ENCODE data around the gene GLRA1. TPM values are rescaled to one million over a fixed set of nuclear protein-coding genes. Genes with fewer than 3 reads are reported as not detected.

GLRA1 gene
- total RNA-seq, 1 experiment from 2014 or later = not detected

DNA sequence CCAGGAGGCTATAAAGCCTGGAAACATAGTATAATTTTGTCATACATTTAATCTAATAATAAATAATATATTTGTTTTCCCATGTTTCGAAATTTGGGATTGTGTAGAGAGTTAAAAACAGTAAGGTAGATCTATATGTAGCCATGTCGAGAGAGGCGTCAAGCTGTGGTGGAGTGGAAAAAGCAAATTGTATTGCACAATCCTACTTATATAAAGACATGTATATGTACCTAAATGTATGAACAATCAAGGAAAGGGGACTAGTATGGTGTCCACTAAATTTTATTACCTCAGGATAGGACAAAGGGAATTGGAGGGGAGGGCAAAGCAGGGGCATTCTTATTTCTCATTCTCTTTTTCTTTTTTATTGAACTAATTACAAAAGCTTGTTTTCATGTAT, 52.0 kb downstream of the GLRA1 start:
- no TSS peak for BruUV-seq (replicated peaks)
- H3K27ac Mint-ChIP-seq (ENCODE audit: unreplicated experiment) = no peak overlapping the region
- peaks cover under 1% of the 10 kb centered on the region for H3K9me3 Mint-ChIP-seq (ENCODE audit: low read depth, unreplicated experiment)
- CTCF ChIA-PET = no interaction called here
- no peaks in the 10 kb centered on the region for H3K4me1 Mint-ChIP-seq (ENCODE audit: low read depth, unreplicated experiment)
- H3K27me3 Mint-ChIP-seq (ENCODE audit: unreplicated experiment) = peaks cover 3% of the 10 kb centered on the region
- no peak overlapping the region for H3K4me3 Mint-ChIP-seq (ENCODE audit: low read depth, unreplicated experiment)
- DNase-seq = no peak
- TF ChIP-seq, protein P1, sequence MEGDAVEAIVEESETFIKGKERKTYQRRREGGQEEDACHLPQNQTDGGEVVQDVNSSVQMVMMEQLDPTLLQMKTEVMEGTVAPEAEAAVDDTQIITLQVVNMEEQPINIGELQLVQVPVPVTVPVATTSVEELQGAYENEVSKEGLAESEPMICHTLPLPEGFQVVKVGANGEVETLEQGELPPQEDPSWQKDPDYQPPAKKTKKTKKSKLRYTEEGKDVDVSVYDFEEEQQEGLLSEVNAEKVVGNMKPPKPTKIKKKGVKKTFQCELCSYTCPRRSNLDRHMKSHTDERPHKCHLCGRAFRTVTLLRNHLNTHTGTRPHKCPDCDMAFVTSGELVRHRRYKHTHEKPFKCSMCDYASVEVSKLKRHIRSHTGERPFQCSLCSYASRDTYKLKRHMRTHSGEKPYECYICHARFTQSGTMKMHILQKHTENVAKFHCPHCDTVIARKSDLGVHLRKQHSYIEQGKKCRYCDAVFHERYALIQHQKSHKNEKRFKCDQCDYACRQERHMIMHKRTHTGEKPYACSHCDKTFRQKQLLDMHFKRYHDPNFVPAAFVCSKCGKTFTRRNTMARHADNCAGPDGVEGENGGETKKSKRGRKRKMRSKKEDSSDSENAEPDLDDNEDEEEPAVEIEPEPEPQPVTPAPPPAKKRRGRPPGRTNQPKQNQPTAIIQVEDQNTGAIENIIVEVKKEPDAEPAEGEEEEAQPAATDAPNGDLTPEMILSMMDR (IDR thresholded peaks at IDR 0.05; ENCODE audit: unreplicated experiment) = no peak
- intact Hi-C loops (cut with micrococcal nuclease; ENCODE audit: unreplicated experiment) = no loop called here
- no peaks in the 10 kb centered on the region for H3K36me3 Mint-ChIP-seq (ENCODE audit: insufficient read depth, unreplicated experiment)

DNA sequence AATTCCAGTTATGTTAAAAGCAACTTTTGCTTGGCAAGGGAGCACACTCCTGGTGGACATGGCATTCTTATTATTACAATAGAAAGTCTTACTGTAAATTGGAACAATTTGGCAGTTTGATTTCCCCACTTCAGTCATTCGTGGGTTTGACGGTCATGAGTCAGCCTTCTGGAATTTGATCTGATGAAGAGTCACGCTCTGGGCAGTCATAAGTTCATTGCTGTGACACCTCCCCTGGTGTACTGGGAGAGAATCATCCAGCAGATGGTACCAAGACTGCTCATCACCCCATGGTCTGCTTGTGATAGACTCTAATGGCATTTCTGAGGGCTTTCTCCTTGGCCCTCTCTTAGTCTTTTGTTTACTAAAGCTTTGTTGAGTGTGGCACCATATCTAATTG, 53.8 kb downstream of the GLRA1 start:
- no peaks in the 10 kb centered on the region for H3K9me3 Mint-ChIP-seq (ENCODE audit: low read depth, unreplicated experiment)
- TF ChIP-seq, protein P1 (IDR thresholded peaks at IDR 0.05; ENCODE audit: unreplicated experiment) = no peak
- H3K27ac Mint-ChIP-seq (ENCODE audit: unreplicated experiment) = no peak overlapping the region
- no TSS peak for BruUV-seq (replicated peaks)
- no peaks in the 10 kb centered on the region for H3K36me3 Mint-ChIP-seq (ENCODE audit: insufficient read depth, unreplicated experiment)
- H3K27me3 Mint-ChIP-seq (ENCODE audit: unreplicated experiment) = peaks cover 11% of the 10 kb centered on the region
- no peak overlapping the region for H3K4me3 Mint-ChIP-seq (ENCODE audit: low read depth, unreplicated experiment)
- CTCF ChIA-PET = no interaction called here
- no peaks in the 10 kb centered on the region for H3K4me1 Mint-ChIP-seq (ENCODE audit: low read depth, unreplicated experiment)
- intact Hi-C loops (cut with micrococcal nuclease; ENCODE audit: unreplicated experiment) = no loop called here
- DNase-seq = no peak

DNA sequence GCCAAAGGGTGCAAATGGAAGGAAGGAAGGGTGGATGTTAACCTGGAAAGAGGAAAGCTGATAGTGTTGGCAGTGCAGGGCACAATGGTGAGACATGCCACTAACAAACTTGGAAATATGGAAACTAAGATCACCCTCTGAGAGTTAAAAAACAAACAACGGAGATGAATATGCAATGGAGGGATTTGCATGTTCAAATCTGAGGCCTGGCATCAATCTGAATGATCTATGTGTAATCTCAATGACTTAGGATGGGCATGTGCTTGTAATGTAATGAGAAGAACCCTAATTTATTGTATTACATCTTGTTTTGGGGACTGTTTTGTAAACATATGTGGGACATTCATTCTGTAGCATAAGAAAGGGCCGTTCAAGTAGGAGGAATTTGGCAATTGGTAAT, 54.4 kb downstream of the GLRA1 start:
- H3K4me3 Mint-ChIP-seq (ENCODE audit: low read depth, unreplicated experiment) = no peak overlapping the region
- DNase-seq = no peak
- no TSS peak for BruUV-seq (replicated peaks)
- no peaks in the 10 kb centered on the region for H3K36me3 Mint-ChIP-seq (ENCODE audit: insufficient read depth, unreplicated experiment)
- no peaks in the 10 kb centered on the region for H3K4me1 Mint-ChIP-seq (ENCODE audit: low read depth, unreplicated experiment)
- no peaks in the 10 kb centered on the region for H3K9me3 Mint-ChIP-seq (ENCODE audit: low read depth, unreplicated experiment)
- CTCF ChIA-PET = no interaction called here
- no peak overlapping the region for H3K27ac Mint-ChIP-seq (ENCODE audit: unreplicated experiment)
- intact Hi-C loops (cut with micrococcal nuclease; ENCODE audit: unreplicated experiment) = no loop called here
- TF ChIP-seq, protein P1 (IDR thresholded peaks at IDR 0.05; ENCODE audit: unreplicated experiment) = no peak
- peaks cover 16% of the 10 kb centered on the region for H3K27me3 Mint-ChIP-seq (ENCODE audit: unreplicated experiment)

DNA sequence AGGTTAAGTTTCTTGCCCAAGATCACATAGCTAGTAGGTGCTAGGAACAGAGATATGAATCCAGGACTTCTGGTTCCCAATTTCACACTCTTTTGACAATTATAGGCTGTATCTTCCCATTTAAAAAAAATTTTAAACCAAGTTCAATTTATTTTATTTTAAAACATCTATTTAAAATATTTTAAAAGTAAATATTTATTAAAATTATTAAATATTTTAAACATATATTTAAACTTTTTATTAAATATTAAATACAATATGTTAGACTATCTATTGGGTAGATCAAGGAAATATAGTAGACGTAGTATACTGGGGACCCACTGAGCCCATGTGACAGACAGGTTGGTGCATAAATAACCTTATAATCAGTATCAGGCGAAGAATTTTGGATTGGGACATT, 54.8 kb downstream of the GLRA1 start:
- TF ChIP-seq, protein P1 (IDR thresholded peaks at IDR 0.05; ENCODE audit: unreplicated experiment) = no peak
- Mint-ChIP-seq H3K4me3 (ENCODE audit: low read depth, unreplicated experiment) (no peak overlapping the region), H3K9me3 (ENCODE audit: low read depth, unreplicated experiment) (no peaks in the 10 kb centered on the region), H3K27me3 (ENCODE audit: unreplicated experiment) (peaks cover 21% of the 10 kb centered on the region), H3K4me1 (ENCODE audit: low read depth, unreplicated experiment) (no peaks in the 10 kb centered on the region), H3K27ac (ENCODE audit: unreplicated experiment) (no peak overlapping the region), H3K36me3 (ENCODE audit: insufficient read depth, unreplicated experiment) (no peaks in the 10 kb centered on the region)
- no TSS peak for BruUV-seq (replicated peaks)
- CTCF ChIA-PET = no interaction called here
- no peak for DNase-seq
- intact Hi-C loops (cut with micrococcal nuclease; ENCODE audit: unreplicated experiment) = no loop called here

DNA sequence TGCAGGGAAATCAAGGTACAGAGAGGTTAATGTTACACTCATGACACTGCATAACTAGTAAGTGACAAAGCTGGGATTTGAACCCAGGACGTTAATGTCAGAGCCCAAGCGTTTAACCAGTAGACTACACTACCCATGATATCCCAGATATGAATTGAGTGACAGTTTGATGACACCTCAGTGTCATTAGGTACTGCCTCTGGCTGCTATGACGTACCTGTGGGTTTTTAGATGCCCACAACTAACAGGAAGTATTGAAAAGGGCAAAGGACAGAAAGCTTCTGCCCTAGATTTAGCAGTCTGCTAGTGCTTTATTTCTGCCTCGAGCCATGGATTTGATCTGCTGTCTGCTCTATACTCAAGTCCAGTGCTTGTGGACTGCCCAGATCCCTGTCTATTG, 56.2 kb downstream of the GLRA1 start:
- Mint-ChIP-seq H3K36me3 (ENCODE audit: insufficient read depth, unreplicated experiment) (no peaks in the 10 kb centered on the region), H3K4me1 (ENCODE audit: low read depth, unreplicated experiment) (no peaks in the 10 kb centered on the region), H3K9me3 (ENCODE audit: low read depth, unreplicated experiment) (no peaks in the 10 kb centered on the region), H3K27ac (ENCODE audit: unreplicated experiment) (no peak overlapping the region), H3K4me3 (ENCODE audit: low read depth, unreplicated experiment) (no peak overlapping the region), H3K27me3 (ENCODE audit: unreplicated experiment) (peaks cover 35% of the 10 kb centered on the region)
- CTCF ChIA-PET = no interaction called here
- BruUV-seq (replicated peaks) = no TSS peak
- TF ChIP-seq, protein P1 (IDR thresholded peaks at IDR 0.05; ENCODE audit: unreplicated experiment) = no peak
- intact Hi-C loops (cut with micrococcal nuclease; ENCODE audit: unreplicated experiment) = no loop called here
- DNase-seq = no peak

All from Calu3 (cell line).